Measurements from ENCODE around the gene PODN.

Gene PODN

DNA sequence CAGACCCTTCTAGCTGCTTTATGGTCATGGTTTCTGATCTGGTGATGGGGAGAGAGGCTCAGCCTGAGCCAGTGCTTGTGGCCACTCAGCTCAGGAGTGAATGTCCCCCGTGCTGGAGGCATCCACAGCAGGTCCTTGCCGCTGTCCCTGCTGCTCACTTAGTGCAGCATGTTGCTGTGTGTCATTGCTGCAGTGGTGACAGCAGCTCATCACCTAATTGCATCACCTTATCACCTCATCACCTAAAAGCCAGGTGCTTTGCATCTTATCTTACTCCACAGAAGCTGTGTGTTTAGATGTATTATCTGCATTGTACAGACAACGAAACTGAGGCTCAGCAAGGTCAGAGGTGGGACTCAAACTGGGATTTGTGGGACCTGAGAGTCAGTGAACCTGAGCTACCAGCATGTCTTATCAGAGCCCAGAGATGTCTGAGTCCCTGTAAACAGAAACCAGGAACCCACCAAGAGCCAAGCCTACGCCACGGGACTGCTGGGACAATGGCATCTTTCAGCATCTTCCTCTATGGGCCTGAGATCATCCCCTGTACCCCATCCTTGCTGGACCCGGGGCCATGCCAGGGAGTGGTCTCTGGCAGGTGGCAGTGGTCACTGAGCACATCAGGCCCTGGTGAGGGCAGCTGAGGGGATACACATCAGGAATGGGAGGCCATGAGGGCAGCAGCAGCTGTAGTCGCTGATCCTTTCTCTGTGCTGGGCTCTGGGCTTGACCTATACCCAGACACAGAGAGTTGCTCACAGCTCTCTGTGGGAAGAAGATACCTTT, 6.5 kb downstream of the PODN start:
- no peak overlapping the region for H3K27ac ChIP-seq
- TF ChIP-seq CTCF (IDR thresholded peaks at IDR 0.05; ENCODE audit: low read depth, low read length, missing control alignments): no peak
- H3K4me3 ChIP-seq (ENCODE audit: low read depth, low read length): no peak overlapping the region
- no peaks in the 10 kb centered on the region for H3K27me3 ChIP-seq (replicated peaks)
- H3K36me3 ChIP-seq (replicated peaks): no peaks in the 10 kb centered on the region
- in situ Hi-C loops (cut with HindIII; ENCODE audit: low pct_ligation_motif_present, low sequenced_read_pairs): no loop called here
- no peak for DNase-seq

DNA sequence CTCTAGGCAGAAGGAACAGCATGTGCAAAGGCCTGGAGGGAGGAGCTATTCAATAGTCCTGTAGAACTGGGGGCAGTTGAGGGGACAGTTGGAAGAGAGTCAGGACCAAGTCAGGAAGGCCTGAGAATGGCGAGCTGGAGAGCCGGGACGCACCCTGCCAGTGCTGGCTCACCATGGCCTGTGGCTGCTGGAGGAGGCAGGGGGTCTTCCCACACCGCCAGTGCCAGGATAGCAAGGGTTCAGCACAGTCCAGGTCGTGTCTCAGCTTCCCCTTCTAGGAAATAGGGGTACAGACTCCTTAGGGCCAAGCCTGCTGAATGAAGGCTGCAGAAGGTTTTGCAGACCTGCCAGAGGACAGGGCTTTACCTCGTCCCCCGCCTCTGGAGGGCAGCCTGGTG, 7.3 kb downstream of the PODN start:
- Histone ChIP-seq H3K27me3 (replicated peaks) (no peaks in the 10 kb centered on the region), H3K27ac (no peak overlapping the region), H3K36me3 (replicated peaks) (no peaks in the 10 kb centered on the region), H3K4me3 (ENCODE audit: low read depth, low read length) (no peak overlapping the region)
- DNase-seq: no peak
- no peak for TF ChIP-seq CTCF (IDR thresholded peaks at IDR 0.05; ENCODE audit: low read depth, low read length, missing control alignments)
- in situ Hi-C loops (cut with HindIII; ENCODE audit: low pct_ligation_motif_present, low sequenced_read_pairs): no loop called here

DNA sequence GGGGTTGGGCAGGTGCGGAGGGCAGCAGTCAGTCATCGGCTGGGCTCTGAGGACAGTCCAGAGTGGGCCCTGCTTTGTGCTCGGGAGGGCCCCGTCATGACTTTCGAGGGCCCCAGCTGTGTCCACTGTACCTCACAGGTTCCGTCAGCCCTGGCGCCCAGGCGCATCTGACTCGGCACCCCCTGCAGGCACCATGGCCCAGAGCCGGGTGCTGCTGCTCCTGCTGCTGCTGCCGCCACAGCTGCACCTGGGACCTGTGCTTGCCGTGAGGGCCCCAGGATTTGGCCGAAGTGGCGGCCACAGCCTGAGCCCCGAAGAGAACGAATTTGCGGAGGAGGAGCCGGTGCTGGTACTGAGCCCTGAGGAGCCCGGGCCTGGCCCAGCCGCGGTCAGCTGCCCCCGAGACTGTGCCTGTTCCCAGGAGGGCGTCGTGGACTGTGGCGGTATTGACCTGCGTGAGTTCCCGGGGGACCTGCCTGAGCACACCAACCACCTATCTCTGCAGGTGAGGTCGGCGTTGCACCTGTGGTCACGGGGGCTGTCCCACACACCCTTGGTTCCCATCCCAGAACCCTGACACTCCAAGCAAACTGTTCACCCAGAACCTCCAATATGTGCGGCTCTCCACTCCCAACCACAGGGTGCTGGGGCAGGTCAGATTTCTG, 7.8 kb downstream of the PODN start:
- Histone ChIP-seq H3K4me3 (ENCODE audit: low read depth, low read length) (no peak overlapping the region), H3K27ac (no peak overlapping the region), H3K36me3 (replicated peaks) (no peaks in the 10 kb centered on the region), H3K27me3 (replicated peaks) (no peaks in the 10 kb centered on the region)
- in situ Hi-C loops (cut with HindIII; ENCODE audit: low pct_ligation_motif_present, low sequenced_read_pairs): no loop called here
- no peak for TF ChIP-seq CTCF (IDR thresholded peaks at IDR 0.05; ENCODE audit: low read depth, low read length, missing control alignments)
- no peak for DNase-seq

DNA sequence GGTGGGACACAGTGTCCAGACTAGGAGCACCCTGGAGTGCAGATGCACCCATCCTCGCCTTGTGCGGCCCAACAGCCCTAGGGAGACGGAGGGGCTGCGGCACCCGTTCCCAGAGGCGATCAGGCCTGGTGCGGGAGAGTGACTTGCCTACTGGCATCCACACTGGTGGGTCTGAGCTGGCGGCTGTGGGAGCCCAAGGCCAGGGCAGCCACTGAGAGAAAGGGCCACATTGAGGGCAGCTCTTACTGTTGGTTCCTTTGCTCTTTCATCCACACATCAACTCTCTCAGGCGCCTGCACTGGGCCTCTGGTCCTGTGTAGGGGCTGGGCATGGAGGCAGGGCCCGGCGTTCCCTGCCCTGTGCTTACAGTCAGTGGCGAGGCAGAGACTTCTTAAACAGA, 8.6 kb downstream of the PODN start:
- in situ Hi-C loops (cut with HindIII; ENCODE audit: low pct_ligation_motif_present, low sequenced_read_pairs): no loop called here
- Histone ChIP-seq H3K36me3 (replicated peaks) (no peaks in the 10 kb centered on the region), H3K27me3 (replicated peaks) (no peaks in the 10 kb centered on the region), H3K4me3 (ENCODE audit: low read depth, low read length) (no peak overlapping the region), H3K27ac (no peak overlapping the region)
- DNase-seq: no peak
- TF ChIP-seq CTCF (IDR thresholded peaks at IDR 0.05; ENCODE audit: low read depth, low read length, missing control alignments): no peak

GRCh38 chr1:53071167-53071865, 9.3 kb downstream of the PODN start:
- no peak for DNase-seq
- in situ Hi-C loops (cut with HindIII; ENCODE audit: low pct_ligation_motif_present, low sequenced_read_pairs): no loop called here

More at GRCh38 chr1:53071167-53071865, 9.3 kb downstream of the PODN start:
- Histone ChIP-seq H3K27me3 (replicated peaks) (no peaks in the 10 kb centered on the region), H3K36me3 (replicated peaks) (no peaks in the 10 kb centered on the region), H3K4me3 (ENCODE audit: low read depth, low read length) (no peak overlapping the region), H3K27ac (no peak overlapping the region)
- no peak for TF ChIP-seq CTCF (IDR thresholded peaks at IDR 0.05; ENCODE audit: low read depth, low read length, missing control alignments)
